ENCODE data around the gene FXYD4.
A peak's percentile ranks its signal among the peaks of the same experiment; 100 is the strongest.
"Not testable (repeated sequence)": the region's sequence is repeated elsewhere in the genome, so short reads cannot be mapped to it uniquely, and the experiment has no call there.

FXYD4 gene

DNA sequence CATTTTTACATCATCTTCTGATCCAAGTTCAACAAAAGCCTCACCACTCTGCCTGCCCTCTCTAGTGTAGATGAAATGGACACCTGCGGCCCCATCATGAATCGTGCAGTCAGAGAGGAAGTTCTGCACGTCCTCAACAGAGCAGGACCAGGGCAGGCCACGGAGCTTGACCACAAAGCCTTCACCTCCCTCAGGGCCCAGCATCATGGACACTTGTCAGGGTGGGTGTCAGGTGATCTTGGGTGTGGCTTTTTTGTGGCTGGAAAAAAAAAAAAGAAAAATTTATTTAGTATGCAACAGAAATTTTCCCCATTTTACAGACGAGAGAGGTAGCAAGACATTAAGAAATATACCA is 16.2 kb downstream of the FXYD4 start:
- Histone ChIP-seq H3K9me3 (ENCODE audit: control extremely low read depth in 1 of 5, control insufficient read depth in 4 of 5, insufficient read depth in 2 of 5, low read depth in 1 of 5, low read length in 4 of 5) (no peaks in the 10 kb centered on the region), H3K27me3 (replicated peaks in 2 of 5; ENCODE audit: control insufficient read depth in 4 of 5, insufficient read depth in 5 of 5, low read length in 4 of 5) (no peaks in the 10 kb centered on the region), H3K36me3 (ENCODE audit: control insufficient read depth in 4 of 4, insufficient read depth in 4 of 4, low read length in 3 of 4) (peaks cover 9 to 75% (median 66%) of the 10 kb centered on the region in 4 experiments), H3K4me3 (ENCODE audit: control insufficient read depth in 1 of 7, extremely low read depth in 1 of 7, insufficient read depth in 4 of 7, low read depth in 2 of 7, low read length in 6 of 7) (no peak overlapping the region), H3K4me1 (ENCODE audit: control extremely low read depth in 1 of 4, control insufficient read depth in 4 of 4, insufficient read depth in 4 of 4, low read length in 3 of 4) (peaks cover 0 to 2% (median 0%) of the 10 kb centered on the region in 4 experiments), H3K27ac (ENCODE audit: insufficient read depth in 1 of 2, low read depth in 1 of 2, low read length in 2 of 2, poor library complexity in 1 of 2, severe bottlenecking in 2 of 2) (no peak overlapping the region)
- CTCF ChIA-PET, result no interaction called here
- DNase-seq, result no peak
- POLR2A ChIA-PET, result no interaction called here
- 83% methylated on average over 3 of the region's 5 CpGs for WGBS (ENCODE audit: insufficient coverage)

DNA sequence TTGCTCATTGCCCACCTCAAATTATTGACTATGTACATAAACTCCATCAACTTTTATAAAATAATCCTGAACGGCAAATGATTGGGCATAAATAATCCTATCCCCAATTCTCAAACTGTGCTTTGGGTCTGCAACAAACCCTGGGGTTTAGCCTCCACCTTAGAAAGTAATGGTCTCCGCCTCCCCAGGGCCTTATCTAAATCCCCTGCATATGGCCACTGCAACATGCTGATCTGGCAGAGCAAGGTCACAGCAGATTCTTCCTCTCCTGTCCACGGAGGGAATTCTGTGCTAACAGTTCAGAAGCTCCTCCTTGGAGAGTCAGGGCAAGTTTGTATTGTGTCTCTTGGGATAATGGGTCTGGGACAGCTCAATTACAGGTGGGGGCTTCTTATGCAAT is 18.4 kb downstream of the FXYD4 start:
- ChIA-PET CTCF (interaction anchor here (1.0 to 3.3 kb wide), 8 partner anchors 8 to 73 kb away, joined by 3 to 13 read pairs (median 6); partner anchors contain the start of gene ZNF487), POLR2A (interaction anchor here (1.1 kb wide), 1 partner anchor 47 kb away, joined by 3 read pairs; the partner anchor contains the start of gene ZNF487)
- Histone ChIP-seq H3K27ac (ENCODE audit: insufficient read depth in 1 of 2, low read depth in 1 of 2, low read length in 2 of 2, poor library complexity in 1 of 2, severe bottlenecking in 2 of 2) (no peak overlapping the region), H3K4me3 (ENCODE audit: control insufficient read depth in 1 of 7, extremely low read depth in 1 of 7, insufficient read depth in 4 of 7, low read depth in 2 of 7, low read length in 6 of 7) (no peak overlapping the region), H3K36me3 (ENCODE audit: control insufficient read depth in 4 of 4, insufficient read depth in 4 of 4, low read length in 3 of 4) (peaks cover 9 to 92% (median 75%) of the 10 kb centered on the region in 4 experiments), H3K9me3 (ENCODE audit: control extremely low read depth in 1 of 5, control insufficient read depth in 4 of 5, insufficient read depth in 2 of 5, low read depth in 1 of 5, low read length in 4 of 5) (no peaks in the 10 kb centered on the region), H3K27me3 (replicated peaks in 2 of 5; ENCODE audit: control insufficient read depth in 4 of 5, insufficient read depth in 5 of 5, low read length in 4 of 5) (no peaks in the 10 kb centered on the region), H3K4me1 (ENCODE audit: control extremely low read depth in 1 of 4, control insufficient read depth in 4 of 4, insufficient read depth in 4 of 4, low read length in 3 of 4) (peaks cover 6 to 17% (median 12%) of the 10 kb centered on the region in 4 experiments)
- WGBS (ENCODE audit: insufficient coverage), result 94% methylated on average over 2 of the region's 3 CpGs
- no peak for DNase-seq

DNA sequence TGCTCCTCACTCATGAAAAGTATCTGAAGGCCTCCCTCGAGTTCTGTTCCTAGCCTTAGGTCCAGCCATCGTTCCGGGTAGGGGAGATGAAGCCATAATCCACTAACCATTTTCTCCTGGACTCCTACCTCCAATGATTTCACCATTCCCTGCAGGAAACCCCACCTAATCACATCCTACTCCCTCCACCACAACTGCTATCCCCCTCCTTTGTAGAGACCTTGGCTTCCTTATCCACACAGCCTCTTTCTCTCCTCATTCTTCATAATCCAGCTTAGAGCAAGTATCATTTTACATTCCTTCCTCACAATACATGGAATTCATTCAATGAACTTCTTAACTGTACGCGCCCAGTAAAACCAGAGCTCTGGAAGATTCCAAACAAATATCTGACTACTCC is 18.9 kb downstream of the FXYD4 start:
- no peaks in the 10 kb centered on the region for H3K9me3 ChIP-seq (ENCODE audit: control extremely low read depth in 1 of 5, control insufficient read depth in 4 of 5, insufficient read depth in 2 of 5, low read depth in 1 of 5, low read length in 4 of 5)
- no peaks in the 10 kb centered on the region for H3K27me3 ChIP-seq (replicated peaks in 2 of 5; ENCODE audit: control insufficient read depth in 4 of 5, insufficient read depth in 5 of 5, low read length in 4 of 5)
- no peak overlapping the region for H3K4me3 ChIP-seq (ENCODE audit: control insufficient read depth in 1 of 7, extremely low read depth in 1 of 7, insufficient read depth in 4 of 7, low read depth in 2 of 7, low read length in 6 of 7)
- CTCF ChIA-PET, result interaction anchor here (0.7 to 3.3 kb wide), 13 partner anchors 9 to 73 kb away, joined by 3 to 13 read pairs (median 4); partner anchors contain the start of gene ZNF487
- peaks cover 9 to 94% (median 74%) of the 10 kb centered on the region in 4 experiments for H3K36me3 ChIP-seq (ENCODE audit: control insufficient read depth in 4 of 4, insufficient read depth in 4 of 4, low read length in 3 of 4)
- WGBS (ENCODE audit: insufficient coverage), result 98% methylated on average over 5 of the region's 5 CpGs
- H3K4me1 ChIP-seq (ENCODE audit: control extremely low read depth in 1 of 4, control insufficient read depth in 4 of 4, insufficient read depth in 4 of 4, low read length in 3 of 4), result peaks cover 8 to 21% (median 16%) of the 10 kb centered on the region in 4 experiments
- no peak for DNase-seq
- H3K27ac ChIP-seq (ENCODE audit: insufficient read depth in 1 of 2, low read depth in 1 of 2, low read length in 2 of 2, poor library complexity in 1 of 2, severe bottlenecking in 2 of 2), result no peak overlapping the region
- POLR2A ChIA-PET, result interaction anchor here (1.1 kb wide), 1 partner anchor 46 kb away, joined by 3 read pairs; the partner anchor contains the start of gene ZNF487

DNA sequence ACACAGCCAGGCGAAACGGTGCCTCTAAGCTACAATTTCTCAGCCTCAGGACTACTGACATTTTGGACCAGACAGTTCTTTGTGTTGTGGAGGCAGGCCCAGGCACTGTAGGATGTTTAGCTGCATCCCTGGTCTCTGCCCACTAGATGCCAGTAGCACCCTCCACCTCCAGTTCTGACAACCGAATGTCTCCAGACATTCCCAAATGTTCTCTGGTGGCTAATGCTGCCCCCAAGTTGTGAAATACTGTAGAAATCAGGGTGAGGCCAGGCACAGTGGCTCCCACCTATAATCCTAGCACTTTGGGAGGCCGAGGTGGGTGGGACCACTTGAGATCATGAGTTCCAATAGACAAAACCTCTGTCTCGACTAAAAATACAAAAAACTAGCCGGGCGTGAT is 19.3 kb downstream of the FXYD4 start:
- WGBS (ENCODE audit: insufficient coverage), result 90% methylated on average over 2 of the region's 7 CpGs
- no peaks in the 10 kb centered on the region for H3K9me3 ChIP-seq (ENCODE audit: control extremely low read depth in 1 of 5, control insufficient read depth in 4 of 5, insufficient read depth in 2 of 5, low read depth in 1 of 5, low read length in 4 of 5)
- ChIA-PET POLR2A (no interaction called here), CTCF (interaction anchor here (0.7 to 3.3 kb wide), 13 partner anchors 9 to 73 kb away, joined by 3 to 13 read pairs (median 4); partner anchors contain the start of gene ZNF487)
- H3K4me1 ChIP-seq (ENCODE audit: control extremely low read depth in 1 of 4, control insufficient read depth in 4 of 4, insufficient read depth in 4 of 4, low read length in 3 of 4), result peaks cover 8 to 26% (median 20%) of the 10 kb centered on the region in 4 experiments
- H3K27me3 ChIP-seq (replicated peaks in 2 of 5; ENCODE audit: control insufficient read depth in 4 of 5, insufficient read depth in 5 of 5, low read length in 4 of 5), result no peaks in the 10 kb centered on the region
- DNase-seq, result peak; percentile 63 to 68 (median 64)
- H3K27ac ChIP-seq (ENCODE audit: insufficient read depth in 1 of 2, low read depth in 1 of 2, low read length in 2 of 2, poor library complexity in 1 of 2, severe bottlenecking in 2 of 2), result no peak overlapping the region
- H3K4me3 ChIP-seq (ENCODE audit: control insufficient read depth in 1 of 7, extremely low read depth in 1 of 7, insufficient read depth in 4 of 7, low read depth in 2 of 7, low read length in 6 of 7), result no peak overlapping the region
- H3K36me3 ChIP-seq (ENCODE audit: control insufficient read depth in 4 of 4, insufficient read depth in 4 of 4, low read length in 3 of 4), result peaks cover 9 to 95% (median 73%) of the 10 kb centered on the region in 4 experiments

DNA sequence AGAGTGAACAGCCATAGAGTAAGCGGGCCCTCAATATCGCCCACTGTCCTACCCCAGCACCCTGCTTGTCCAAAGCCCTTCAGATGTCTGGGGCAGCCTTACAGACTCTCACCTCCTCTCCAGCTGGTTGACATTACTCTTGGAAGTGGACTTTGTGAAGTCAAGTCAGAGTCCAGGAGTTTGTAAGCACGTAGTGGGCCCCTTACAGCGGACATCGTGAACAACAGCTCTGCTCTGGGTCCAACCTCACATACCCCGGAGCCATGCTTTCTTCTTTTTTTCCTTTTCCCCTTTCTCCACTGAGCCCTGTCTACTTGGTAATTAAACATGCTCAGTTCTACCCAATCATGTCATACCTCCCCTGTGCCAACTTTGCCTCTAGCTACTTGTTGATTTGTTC is 20.1 kb downstream of the FXYD4 start:
- DNase-seq, result no peak
- no peaks in the 10 kb centered on the region for H3K9me3 ChIP-seq (ENCODE audit: control extremely low read depth in 1 of 5, control insufficient read depth in 4 of 5, insufficient read depth in 2 of 5, low read depth in 1 of 5, low read length in 4 of 5)
- peak overlapping the region in 1 of 2 experiments; percentile 59 for H3K27ac ChIP-seq (ENCODE audit: insufficient read depth in 1 of 2, low read depth in 1 of 2, low read length in 2 of 2, poor library complexity in 1 of 2, severe bottlenecking in 2 of 2)
- peaks cover 8 to 31% (median 28%) of the 10 kb centered on the region in 4 experiments for H3K4me1 ChIP-seq (ENCODE audit: control extremely low read depth in 1 of 4, control insufficient read depth in 4 of 4, insufficient read depth in 4 of 4, low read length in 3 of 4)
- ChIA-PET POLR2A (no interaction called here), CTCF (interaction anchor here (1.0 to 3.3 kb wide), 11 partner anchors 9 to 98 kb away, joined by 3 to 13 read pairs (median 4); no protein-coding TSS in a partner anchor)
- no peak overlapping the region for H3K4me3 ChIP-seq (ENCODE audit: control insufficient read depth in 1 of 7, extremely low read depth in 1 of 7, insufficient read depth in 4 of 7, low read depth in 2 of 7, low read length in 6 of 7)
- H3K27me3 ChIP-seq (replicated peaks in 2 of 5; ENCODE audit: control insufficient read depth in 4 of 5, insufficient read depth in 5 of 5, low read length in 4 of 5), result no peaks in the 10 kb centered on the region
- H3K36me3 ChIP-seq (ENCODE audit: control insufficient read depth in 4 of 4, insufficient read depth in 4 of 4, low read length in 3 of 4), result peaks cover 9 to 88% (median 68%) of the 10 kb centered on the region in 4 experiments
- 100% methylated on average over 5 of the region's 6 CpGs for WGBS (ENCODE audit: insufficient coverage)

DNA sequence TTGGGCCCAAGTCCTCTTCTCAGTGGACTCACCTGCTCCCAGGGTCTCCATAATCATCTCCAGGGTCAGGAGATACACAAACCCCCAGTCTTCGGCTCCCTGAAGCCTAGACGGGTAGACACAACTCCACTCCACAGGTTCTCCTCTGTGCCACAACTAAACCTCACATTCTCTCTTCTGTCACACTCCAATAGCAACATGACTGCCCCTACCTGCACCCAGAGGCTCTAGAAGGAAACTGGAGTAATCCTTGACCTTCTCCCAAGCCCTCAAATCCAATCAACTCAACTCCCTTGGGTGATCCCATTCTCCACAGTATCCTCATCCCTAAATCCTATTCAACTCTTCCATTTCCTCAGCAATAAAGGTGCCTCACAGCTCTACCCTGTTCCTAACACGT is 21.3 kb downstream of the FXYD4 start:
- DNase-seq, result no peak
- POLR2A ChIA-PET, result interaction anchor here (0.6 kb wide), 1 partner anchor 19 kb away, joined by 3 read pairs; no protein-coding TSS in a partner anchor
- no peaks in the 10 kb centered on the region for H3K27me3 ChIP-seq (replicated peaks in 2 of 5; ENCODE audit: control insufficient read depth in 4 of 5, insufficient read depth in 5 of 5, low read length in 4 of 5)
- peaks cover 12 to 33% (median 30%) of the 10 kb centered on the region in 4 experiments for H3K4me1 ChIP-seq (ENCODE audit: control extremely low read depth in 1 of 4, control insufficient read depth in 4 of 4, insufficient read depth in 4 of 4, low read length in 3 of 4)
- 100% methylated on average over 2 of the region's 3 CpGs for WGBS (ENCODE audit: insufficient coverage)
- no peak overlapping the region for H3K4me3 ChIP-seq (ENCODE audit: control insufficient read depth in 1 of 7, extremely low read depth in 1 of 7, insufficient read depth in 4 of 7, low read depth in 2 of 7, low read length in 6 of 7)
- CTCF ChIA-PET, result interaction anchor here (1.2 to 3.3 kb wide), 2 partner anchors 66 to 71 kb away, joined by 4 to 13 read pairs; no protein-coding TSS in a partner anchor
- peaks cover 6 to 76% (median 56%) of the 10 kb centered on the region in 4 experiments for H3K36me3 ChIP-seq (ENCODE audit: control insufficient read depth in 4 of 4, insufficient read depth in 4 of 4, low read length in 3 of 4)
- H3K27ac ChIP-seq (ENCODE audit: insufficient read depth in 1 of 2, low read depth in 1 of 2, low read length in 2 of 2, poor library complexity in 1 of 2, severe bottlenecking in 2 of 2), result peak overlapping the region in 1 of 2 experiments; percentile 56
- no peaks in the 10 kb centered on the region for H3K9me3 ChIP-seq (ENCODE audit: control extremely low read depth in 1 of 5, control insufficient read depth in 4 of 5, insufficient read depth in 2 of 5, low read depth in 1 of 5, low read length in 4 of 5)

DNA sequence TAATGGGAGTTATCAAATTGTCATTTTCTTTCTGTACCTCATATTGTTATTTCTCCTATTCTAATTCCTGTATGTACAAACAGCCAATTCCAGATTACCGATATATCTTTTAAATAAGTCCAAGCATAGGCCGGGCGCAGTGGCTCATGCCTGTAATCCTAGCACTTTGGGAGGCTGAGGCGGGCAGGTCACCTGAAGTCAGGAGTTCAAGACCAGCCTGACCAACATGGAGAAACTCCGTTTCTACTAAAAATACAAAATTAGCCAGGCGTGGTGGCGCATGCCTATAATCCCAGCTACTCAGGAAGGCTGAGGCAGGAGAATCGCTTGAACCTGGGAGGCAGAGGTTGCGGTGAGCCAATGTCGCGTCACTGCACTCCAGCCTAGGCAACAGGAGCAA is 21.8 kb downstream of the FXYD4 start:
- not testable (repeated sequence) for H3K9me3 ChIP-seq (ENCODE audit: control extremely low read depth in 1 of 5, control insufficient read depth in 4 of 5, insufficient read depth in 2 of 5, low read depth in 1 of 5, low read length in 4 of 5); H3K27me3 ChIP-seq (replicated peaks in 2 of 5; ENCODE audit: control insufficient read depth in 4 of 5, insufficient read depth in 5 of 5, low read length in 4 of 5); H3K4me3 ChIP-seq (ENCODE audit: control insufficient read depth in 1 of 7, extremely low read depth in 1 of 7, insufficient read depth in 4 of 7, low read depth in 2 of 7, low read length in 6 of 7); DNase-seq
- Histone ChIP-seq H3K36me3 (ENCODE audit: control insufficient read depth in 4 of 4, insufficient read depth in 4 of 4, low read length in 3 of 4) (peaks cover 6 to 71% (median 51%) of the 10 kb centered on the region in 4 experiments), H3K4me1 (ENCODE audit: control extremely low read depth in 1 of 4, control insufficient read depth in 4 of 4, insufficient read depth in 4 of 4, low read length in 3 of 4) (peaks cover 13 to 38% (median 35%) of the 10 kb centered on the region in 4 experiments), H3K27ac (ENCODE audit: insufficient read depth in 1 of 2, low read depth in 1 of 2, low read length in 2 of 2, poor library complexity in 1 of 2, severe bottlenecking in 2 of 2) (peak overlapping the region in 1 of 2 experiments; percentile 56)
- ChIA-PET CTCF (interaction anchor here (1.6 kb wide), 2 partner anchors 14 to 27 kb away, joined by 4 to 9 read pairs; no protein-coding TSS in a partner anchor), POLR2A (interaction anchor here (0.6 kb wide), 1 partner anchor 20 kb away, joined by 3 read pairs; no protein-coding TSS in a partner anchor)
- 92% methylated on average over 11 of the region's 11 CpGs for WGBS (ENCODE audit: insufficient coverage)

All from common myeloid progenitor, CD34-positive (primary cell).